ENCODE measurements around the gene TEAD4.
A peak's percentile ranks its signal among the peaks of the same experiment; 100 is the strongest.

The TEAD4 gene

DNA sequence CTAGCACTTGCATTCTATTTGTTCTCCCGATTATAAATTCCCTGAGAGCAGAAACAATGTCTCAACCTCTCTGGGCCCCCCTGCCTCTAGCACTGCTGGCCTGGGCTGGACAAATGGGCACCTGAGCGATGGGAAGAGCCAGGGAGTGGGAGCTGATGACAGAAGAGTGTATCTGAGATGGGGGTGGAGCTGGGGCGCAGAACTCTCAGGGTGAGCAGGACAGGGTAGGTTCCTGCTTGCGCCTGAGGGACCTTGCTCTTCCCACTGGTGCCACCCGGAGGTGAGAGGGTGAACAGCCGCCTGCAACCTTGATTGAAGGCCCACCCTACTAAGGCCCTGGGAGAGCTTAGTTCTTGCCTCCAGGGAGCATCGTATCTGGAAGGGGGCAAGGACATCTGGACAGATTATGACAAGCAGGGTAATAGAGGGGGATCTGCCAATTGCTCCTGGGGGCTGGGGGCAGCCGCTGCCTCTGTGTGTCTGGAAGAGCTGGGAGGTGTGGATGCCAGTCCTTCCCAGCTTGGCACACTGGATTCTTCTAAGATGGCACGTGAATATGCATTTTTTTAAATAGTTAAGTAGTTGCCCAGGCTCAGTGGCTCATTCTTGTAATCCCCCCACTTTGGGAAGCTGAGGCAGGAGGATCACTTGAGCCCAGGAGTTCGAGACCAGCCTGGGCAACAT is 75.0 kb downstream of the TEAD4 start:
- no peak for DNase-seq

GRCh38 chr12:3035171-3035570 is 76.0 kb downstream of the TEAD4 start:
- DNase-seq: no peak

DNA sequence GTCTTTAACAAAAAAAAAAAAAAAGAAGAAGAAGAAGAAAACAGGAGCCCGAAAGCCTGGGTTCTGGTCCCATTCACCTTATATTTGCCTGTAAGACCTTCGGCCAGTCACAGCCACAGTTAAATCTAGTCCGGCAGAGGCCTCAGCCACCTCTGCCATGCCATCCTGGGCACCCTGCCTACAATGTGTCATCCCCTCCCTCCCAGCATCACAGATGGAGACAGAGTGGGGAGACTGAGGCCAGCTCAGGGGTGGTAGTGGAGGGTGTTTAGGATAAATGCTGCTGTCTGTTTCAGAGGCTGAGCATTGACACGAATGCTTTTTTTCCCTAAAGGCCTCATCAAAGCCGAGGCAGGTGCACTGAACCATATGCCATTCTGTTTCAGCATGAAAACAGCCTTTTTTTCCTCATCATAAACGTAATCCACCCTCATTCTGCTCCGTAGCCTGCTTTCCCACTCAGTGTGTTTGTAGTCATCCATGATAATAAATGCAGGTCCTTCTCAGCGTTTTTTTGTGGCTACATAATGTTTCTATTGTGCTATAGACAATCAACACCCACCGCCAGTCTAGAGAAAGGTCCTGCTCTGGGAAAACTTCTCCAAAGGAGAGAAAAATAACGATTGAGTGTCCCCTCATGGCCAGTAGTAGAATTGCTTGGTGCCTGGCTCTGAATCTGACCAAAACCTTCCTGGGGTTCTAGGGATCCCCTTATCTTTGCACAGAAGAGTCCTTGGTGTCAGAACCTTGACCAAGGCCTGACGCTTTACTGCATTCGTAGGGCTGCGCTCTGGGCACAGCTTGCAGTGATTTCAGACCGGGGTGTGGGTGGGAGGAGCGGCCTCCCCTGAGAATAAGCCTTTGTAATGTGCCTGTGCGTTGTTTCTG is 76.9 kb downstream of the TEAD4 start:
- DNase-seq: no peak

GRCh38 chr12:3036901-3037600 is 77.9 kb downstream of the TEAD4 start:
- DNase-seq: no peak

DNA sequence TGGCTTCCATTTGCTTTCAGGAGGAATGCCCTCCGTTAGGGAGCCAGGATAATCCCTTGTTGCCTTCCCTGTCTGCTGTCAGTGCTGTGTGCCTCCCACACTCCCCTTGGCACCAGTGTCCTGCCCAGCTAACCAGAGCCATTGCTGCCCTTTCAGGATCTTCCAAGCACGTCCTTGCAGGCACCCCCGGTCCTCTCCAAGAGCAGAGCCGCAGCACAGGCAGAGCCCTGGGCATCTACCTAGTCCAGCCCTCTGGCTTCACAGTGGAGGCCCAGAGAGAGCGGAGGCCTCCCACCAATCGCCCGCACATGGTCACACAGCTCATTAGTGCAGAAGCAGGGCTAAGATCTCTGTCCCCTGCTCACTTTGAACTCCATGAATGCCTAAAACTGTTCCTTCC is 79.0 kb downstream of the TEAD4 start:
- no peak for DNase-seq

DNA sequence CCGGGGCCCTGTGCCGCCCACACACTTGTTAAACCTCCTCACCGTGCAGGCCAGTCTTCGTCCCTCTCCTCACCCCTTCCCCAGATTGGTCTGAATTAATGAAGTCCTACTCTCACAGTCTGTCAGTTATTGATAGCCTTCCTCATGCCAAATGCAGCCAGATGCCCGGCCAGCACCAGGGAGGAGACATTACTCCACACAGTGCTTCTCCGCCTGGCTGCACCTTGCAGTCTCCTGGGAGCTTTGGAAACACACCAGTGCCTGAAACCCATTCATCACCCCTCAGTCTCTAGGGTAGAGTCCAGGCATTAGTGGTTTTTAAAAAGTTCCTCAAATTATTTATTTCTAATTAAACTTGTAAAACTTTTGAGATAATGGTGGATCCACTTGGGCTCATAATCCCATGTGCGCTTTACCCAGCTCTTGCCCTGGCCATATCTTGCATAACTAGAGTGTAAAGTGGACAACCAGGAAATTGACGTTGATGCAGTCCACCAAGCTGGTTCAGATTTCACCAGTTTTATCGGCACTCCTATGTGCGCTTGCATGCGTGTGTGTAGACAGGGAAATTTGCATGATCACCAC is 79.8 kb downstream of the TEAD4 start:
- DNase-seq: no peak

- no peak for DNase-seq
Measured at GRCh38 chr12:3040026-3040656, 80.9 kb downstream of the TEAD4 start.

- DNase-seq: no peak
Measured at GRCh38 chr12:3040663-3041544, 81.7 kb downstream of the TEAD4 start.

GRCh38 chr12:3041558-3042164 is 82.5 kb downstream of the TEAD4 start:
- DNase-seq: peak; percentile 53

GRCh38 chr12:3042394-3042793 is 83.2 kb downstream of the TEAD4 start:
- DNase-seq: no peak

DNA sequence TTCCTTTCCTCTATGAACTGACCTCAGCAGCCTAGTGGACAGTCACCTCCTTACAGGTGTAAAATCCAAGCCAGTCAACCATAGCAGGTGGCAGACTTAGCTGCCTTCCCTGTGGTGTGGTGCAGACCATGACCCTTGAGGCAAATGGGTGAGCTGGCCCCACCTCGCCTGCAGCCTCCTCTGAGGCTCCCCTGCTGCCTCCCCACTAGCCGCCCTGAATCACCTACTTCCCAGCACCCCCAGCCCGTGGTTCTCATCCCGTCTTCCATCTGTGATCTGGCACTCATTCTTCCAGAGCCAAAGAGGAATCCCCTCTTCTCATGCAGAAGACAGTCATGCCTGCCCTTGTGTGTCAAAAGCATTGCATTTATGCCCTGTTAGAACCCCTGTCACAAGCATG is 83.6 kb downstream of the TEAD4 start:
- DNase-seq: no peak

DNA sequence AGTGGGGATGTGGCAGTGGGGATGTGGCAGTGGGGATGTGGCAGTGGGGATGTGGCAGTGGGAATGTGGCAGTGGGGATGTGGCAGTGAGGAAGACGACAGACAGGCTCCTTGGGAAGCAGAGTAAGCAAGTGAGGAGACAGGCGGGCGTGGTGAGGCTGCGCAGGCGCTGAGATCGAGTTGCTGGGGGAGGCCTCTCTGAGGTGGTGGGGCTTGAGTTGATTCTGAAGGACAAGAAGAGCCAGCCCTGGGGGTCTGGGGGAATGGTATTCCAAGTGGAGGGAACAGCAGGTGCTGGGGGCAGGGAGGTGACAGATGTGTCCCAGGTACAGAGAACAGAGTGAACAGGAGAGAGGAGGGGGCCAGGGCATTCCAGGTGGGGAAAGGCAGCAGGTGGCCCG is 84.2 kb downstream of the TEAD4 start:
- no peak for DNase-seq

GRCh38 chr12:3044141-3044630 is 85.0 kb downstream of the TEAD4 start:
- DNase-seq: no peak

GRCh38 chr12:3045494-3045893 is 86.3 kb downstream of the TEAD4 start:
- no peak for DNase-seq

DNA sequence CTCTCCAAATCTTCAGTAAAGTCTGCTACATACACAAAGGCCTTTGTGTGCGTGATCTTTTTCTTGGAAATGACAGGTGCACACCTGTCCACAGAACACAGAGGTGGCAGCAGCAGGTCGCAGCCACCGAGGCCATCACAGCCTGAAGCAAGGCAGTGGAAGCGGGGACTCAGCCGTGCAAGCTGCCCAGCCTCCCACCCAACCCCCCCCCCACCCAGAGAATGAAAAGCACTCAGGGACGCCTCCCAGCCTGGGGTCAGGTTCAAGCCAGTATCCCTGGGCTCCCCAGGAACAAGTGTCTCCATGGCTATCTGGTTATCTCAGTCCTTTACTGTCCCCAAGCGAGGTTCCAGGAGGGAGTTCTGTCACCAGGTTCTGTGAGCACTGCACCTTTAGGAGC is 86.8 kb downstream of the TEAD4 start:
- DNase-seq: no peak

DNA sequence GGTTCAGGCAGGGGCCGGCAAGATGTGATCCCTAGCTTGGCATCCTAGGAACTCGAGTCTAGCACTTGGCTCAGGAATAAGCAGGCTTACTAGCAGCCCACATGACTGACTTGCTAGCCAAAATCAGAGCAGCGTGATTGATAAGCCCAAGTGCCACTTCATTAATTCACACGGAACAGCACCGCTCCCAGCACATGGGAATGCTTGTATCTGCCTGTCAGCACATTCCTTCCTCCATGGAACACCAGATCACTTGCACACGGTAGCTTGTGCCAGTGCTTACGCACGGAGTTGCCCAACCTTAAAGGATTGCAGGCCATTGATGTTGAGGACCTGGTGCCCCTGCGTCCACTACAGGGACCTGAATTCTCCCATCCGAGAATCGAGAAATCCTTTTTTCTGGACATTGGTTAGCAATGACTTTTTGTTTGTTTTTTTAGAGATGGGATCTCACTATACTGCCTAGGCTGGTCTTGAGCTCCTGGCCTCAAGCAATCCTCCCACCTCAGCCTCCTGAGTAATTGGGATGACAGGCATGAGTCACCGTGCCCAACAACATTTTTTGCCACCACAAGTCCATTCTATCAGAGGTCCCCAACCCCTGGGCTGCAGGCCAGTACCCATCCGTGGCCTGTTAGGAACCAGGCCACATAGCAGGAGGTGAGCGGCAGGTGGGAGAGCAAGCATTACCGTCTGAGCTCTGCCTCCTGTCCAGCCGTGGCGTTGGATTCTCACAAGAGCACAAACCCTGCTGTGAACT is 87.4 kb downstream of the TEAD4 start:
- DNase-seq: no peak

- no peak for DNase-seq
Measured at GRCh38 chr12:3047961-3048360, 88.8 kb downstream of the TEAD4 start.

GRCh38 chr12:3048540-3048939 is 89.3 kb downstream of the TEAD4 start:
- DNase-seq: no peak

DNA sequence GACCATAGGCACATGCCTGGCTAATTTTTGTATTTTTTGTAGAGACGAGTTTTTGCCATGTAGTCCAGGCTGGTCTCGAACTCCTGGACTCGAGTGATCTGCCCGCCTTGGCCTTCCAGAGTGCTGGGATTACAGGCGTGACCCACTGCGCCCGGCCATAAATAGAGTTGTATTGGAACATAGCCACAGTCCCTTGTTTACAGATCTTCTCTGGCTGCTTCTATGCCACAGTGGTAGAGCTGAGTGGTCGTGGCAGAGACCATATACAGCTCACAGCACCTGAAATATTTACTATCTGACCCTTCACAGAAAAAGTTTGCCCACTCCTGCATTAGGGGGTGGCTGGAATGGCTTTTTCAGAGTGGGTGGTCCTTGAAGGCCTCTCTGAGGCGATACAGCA is 90.0 kb downstream of the TEAD4 start:
- no peak for DNase-seq

DNA sequence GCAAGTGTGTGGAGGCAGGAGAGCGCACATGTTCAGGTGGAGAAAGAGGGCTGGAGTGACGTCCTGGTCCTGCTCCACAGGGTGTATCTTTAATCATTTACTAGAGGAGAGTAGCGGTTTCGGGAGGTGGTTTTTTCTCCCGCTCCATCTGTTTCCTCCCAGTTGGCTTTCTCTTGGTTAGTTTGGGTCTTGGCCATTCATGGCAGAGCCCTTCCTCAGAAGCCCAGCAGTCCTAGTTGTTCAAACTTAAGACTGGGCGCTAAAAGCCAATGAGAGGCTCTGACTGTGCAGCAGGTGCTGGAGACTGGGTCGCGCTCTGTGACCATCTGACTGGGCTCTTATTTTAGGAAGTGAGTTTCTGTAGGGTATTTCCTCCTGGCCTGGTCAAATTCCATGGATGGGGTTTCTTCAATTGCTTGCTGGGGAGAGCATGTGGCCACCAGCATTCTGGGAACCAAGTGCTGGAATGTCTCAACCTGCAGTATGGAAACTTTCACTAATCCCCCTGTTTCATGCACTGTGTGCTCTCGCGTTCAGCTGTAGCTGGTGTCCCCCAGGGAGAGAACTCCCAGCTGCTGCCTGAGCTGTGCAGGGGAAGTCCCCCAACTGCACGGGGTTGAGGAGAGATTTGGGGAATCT is 90.5 kb downstream of the TEAD4 start:
- no peak for DNase-seq

Data from activated CD4-positive, CD25-positive, alpha-beta regulatory T cell treated with anti-CD3 and anti-CD28 coated beads, Interleukin-2, amount 50 U/mL, for 72 hours (primary cell).